AG10803 (cell line): ENCODE results near the gene SFXN5.

Experiments used
- DNase-seq: peaks from one replicate; pipeline ENCODE4 v3.0.0; 2010; ENCODE audit warnings: low read depth
- H3K4me3 ChIP-seq: 2 replicates; pipeline ENCODE4 v1.5.1; 2011; ENCODE audit warnings: mild to moderate bottlenecking, low read length, control low read depth
- CTCF ChIP-seq: conservative IDR thresholded peaks from 2 replicates; pipeline ENCODE4 v1.5.1; 2011; ENCODE audit warnings: mild to moderate bottlenecking, low read length, control low read depth, inconsistent platforms

The SFXN5 gene

GRCh38 chr2:73008766-73009135, 62.8 kb downstream of the SFXN5 start:
- H3K4me3 ChIP-seq: no peak overlapping the region
- no peak for DNase-seq
- TF ChIP-seq CTCF: no peak

GRCh38 chr2:73007991-73008765, 63.3 kb downstream of the SFXN5 start:
- H3K4me3 ChIP-seq: no peak overlapping the region
- TF ChIP-seq CTCF: no peak
- DNase-seq: no peak

- no peak overlapping the region for H3K4me3 ChIP-seq
- no peak for DNase-seq
- TF ChIP-seq CTCF: no peak
Observed at GRCh38 chr2:73006969-73007710, 64.4 kb downstream of the SFXN5 start.

- no peak for TF ChIP-seq CTCF
- no peak for DNase-seq
- no peak overlapping the region for H3K4me3 ChIP-seq
Observed at GRCh38 chr2:73004889-73005596, 66.5 kb downstream of the SFXN5 start.

GRCh38 chr2:73004466-73004865, 67.0 kb downstream of the SFXN5 start:
- no peak overlapping the region for H3K4me3 ChIP-seq
- no peak for DNase-seq
- TF ChIP-seq CTCF: no peak

GRCh38 chr2:73003027-73003426, 68.5 kb downstream of the SFXN5 start:
- no peak overlapping the region for H3K4me3 ChIP-seq
- no peak for TF ChIP-seq CTCF
- no peak for DNase-seq
